Dermis blood vessel endothelial cell (primary cell): ENCODE results near the gene ZNF629. TPM values are rescaled to one million over a fixed set of nuclear protein-coding genes. Genes with fewer than 3 reads are reported as not detected.
A peak's percentile ranks its signal among the peaks of the same experiment; 100 is the strongest.

Source experiments
- DNase-seq: peaks from one replicate; pipeline ENCODE4 v3.0.0; 2010
- total RNA-seq: library from RNA; depleted of rRNA; stranded (reverse); fragments of >200 nt; gene quantifications from 2 replicates; pipeline ENCODE4 v1.2.3, GENCODE V29; 2014

Gene ZNF629
- total RNA-seq, 1 donor from 2014 or later, result 6.1 TPM

- peak; percentile 10 for DNase-seq
These were observed 39.7 kb downstream of the ZNF629 start for GRCh38 chr16:30747331-30747730.

GRCh38 chr16:30746638-30747175, 40.3 kb downstream of the ZNF629 start:
- DNase-seq, result no peak

- no peak for DNase-seq
These were observed 41.9 kb downstream of the ZNF629 start for GRCh38 chr16:30745082-30745481.

- no peak for DNase-seq
These were observed 42.8 kb downstream of the ZNF629 start for GRCh38 chr16:30744183-30744582.

- DNase-seq, result no peak
These were observed 43.3 kb downstream of the ZNF629 start for GRCh38 chr16:30743716-30744115.

GRCh38 chr16:30741461-30741914, 45.5 kb downstream of the ZNF629 start:
- peak; percentile 94 for DNase-seq

- DNase-seq, result peak; percentile 38
These were observed 46.4 kb downstream of the ZNF629 start for GRCh38 chr16:30740364-30741251.

- DNase-seq, result no peak
These were observed 47.7 kb downstream of the ZNF629 start for GRCh38 chr16:30738984-30739951.

GRCh38 chr16:30737794-30738648, 49.0 kb downstream of the ZNF629 start:
- DNase-seq, result no peak

GRCh38 chr16:30736995-30737793, 49.8 kb downstream of the ZNF629 start:
- DNase-seq, result no peak

- DNase-seq, result no peak
These were observed 55.6 kb downstream of the ZNF629 start for GRCh38 chr16:30731411-30731810.

- DNase-seq, result no peak
These were observed 57.9 kb downstream of the ZNF629 start for GRCh38 chr16:30728899-30729672.

Other genes starting within 250 kb of the ZNF629 start
- 4.4 and 4.8 TPM in 2 replicates for gene ZNF764, start 228.8 kb downstream of the ZNF629 start, total RNA-seq
- 10.6 and 10.9 TPM in 2 replicates for gene ZNF688, start 215.5 kb downstream of the ZNF629 start, total RNA-seq
- 8.1 and 11.9 TPM in 2 replicates for gene ZNF785, start 201.5 kb downstream of the ZNF629 start, total RNA-seq
- 5.8 and 6.0 TPM in 2 replicates for gene ZNF689, start 176.8 kb downstream of the ZNF629 start, total RNA-seq
- 8.0 and 14.4 TPM in 2 replicates for gene PRR14, start 136.2 kb downstream of the ZNF629 start, total RNA-seq
- 20.6 and 20.7 TPM in 2 replicates for gene FBRS, start 128.8 kb downstream of the ZNF629 start, total RNA-seq
- gene SRCAP, start 88.0 kb downstream of the ZNF629 start, total RNA-seq, result 44.1 and 69.1 TPM in 2 replicates
- gene PHKG2, start 38.8 kb downstream of the ZNF629 start, total RNA-seq, result 20.1 and 21.4 TPM in 2 replicates
- 0.93 and 1.2 TPM in 2 replicates for gene CFAP119, start 25.1 kb downstream of the ZNF629 start, total RNA-seq
- 64.5 and 100 TPM in 2 replicates for gene RNF40, start 24.9 kb downstream of the ZNF629 start, total RNA-seq
- 40.0 and 58.0 TPM in 2 replicates for gene BCL7C, start 106.9 kb upstream of the ZNF629 start, total RNA-seq
- gene CTF1, start 109.4 kb upstream of the ZNF629 start, total RNA-seq, result 0.17 and 0.70 TPM in 2 replicates
- 21.8 and 26.7 TPM in 2 replicates for gene FBXL19, start 136.4 kb upstream of the ZNF629 start, total RNA-seq
- 40.2 and 42.4 TPM in 2 replicates for gene ORAI3, start 161.9 kb upstream of the ZNF629 start, total RNA-seq
- gene SETD1A, start 170.5 kb upstream of the ZNF629 start, total RNA-seq, result 2.6 and 5.3 TPM in 2 replicates
- 21.0 and 26.4 TPM in 2 replicates for gene HSD3B7, start 198.0 kb upstream of the ZNF629 start, total RNA-seq
- 0.51 and 0.70 TPM in 2 replicates for gene STX1B, start 223.4 kb upstream of the ZNF629 start, total RNA-seq
- 22.9 and 26.2 TPM in 2 replicates for gene STX4, start 246.4 kb upstream of the ZNF629 start, total RNA-seq